ENCODE measurements around the gene RPS26. TPM values are rescaled to one million over a fixed set of nuclear protein-coding genes. Genes with fewer than 3 reads are reported as not detected.

RPS26 gene
- total and polyA plus RNA-seq, 2 of the 13 experiments (the other 11 are each of a cell fraction or from before 2014, with no cell fraction given) = 150 to 421 TPM

- TF ChIP-seq ZNF687 (CRISPR knock-in tag; IDR thresholded peaks at IDR 0.05) = 0 out of 2 replicates have a peak, but pooled peaks have one; percentile 22
- no peak for TF ChIP-seq ZBTB2 (CRISPR knock-in tag; IDR thresholded peaks at IDR 0.05; ENCODE audit: low read depth)
- TF ChIP-seq KLF9 (CRISPR knock-in tag; IDR thresholded peaks at IDR 0.05; ENCODE audit: low read depth) = no peak
- peak; percentile 8; the same call in 1 of the 2 replicates for TF ChIP-seq ZNF281 (CRISPR knock-in tag; IDR thresholded peaks at IDR 0.05; ENCODE audit: borderline replicate concordance)
- TF ChIP-seq ZBTB10 (CRISPR knock-in tag; IDR thresholded peaks at IDR 0.05; ENCODE audit: borderline replicate concordance) = peak; percentile 56; the same call in 1 of the 2 replicates
- TF ChIP-seq HOXA3 (CRISPR knock-in tag; IDR thresholded peaks at IDR 0.05) = peak; percentile 11; the same call in 1 of the 2 replicates
- TF ChIP-seq LBX2 (CRISPR knock-in tag; IDR thresholded peaks at IDR 0.05; ENCODE audit: borderline replicate concordance) = no peak
- TF ChIP-seq THAP11 (CRISPR knock-in tag; IDR thresholded peaks at IDR 0.05) = peak; percentile 21; the same call in 1 of the 2 replicates
- TF ChIP-seq ZBED4 (CRISPR knock-in tag; IDR thresholded peaks at IDR 0.05; ENCODE audit: borderline replicate concordance) = no peak
- TF ChIP-seq ZNF124 (CRISPR knock-in tag; IDR thresholded peaks at IDR 0.05) = no peak
- TF ChIP-seq HNF4A (CRISPR knock-in tag; IDR thresholded peaks at IDR 0.05) = peak; percentile 34; the same call in 1 of the 2 replicates
Observed at GRCh38 chr12:56082967-56083366, 41.2 kb downstream of the RPS26 start (continued).
